GM12878 (cell line): ENCODE data around the gene EPHA1. TPM values are rescaled to one million over a fixed set of nuclear protein-coding genes. Genes with fewer than 3 reads are reported as not detected.

ENCODE experiments used
- ATAC-seq: fragments of 200-7000 bp; cut with Tn5 transposase; 3 replicates; pipeline ENCODE4 v1.9.1; 2020; ENCODE audit warnings: mild to moderate bottlenecking, moderate library complexity
- BruUV-seq: library from RNA; stranded (reverse); fragments of 400-500 nt; replicated peaks from 2 replicates; lab custom pipeline; 2021; lab: Mats Ljungman, UMichigan
- CTCF ChIA-PET: fragments of 300-600 bp; sonication (Branson Sonifier 250); formaldehyde crosslinking; extraction: SDS; loops from one replicate; lab custom pipeline; 2021; ENCODE audit warnings: inconsistent platforms; lab: Yijun Ruan, JAX
- POLR2A ChIA-PET: fragments of 350-600 bp; formaldehyde crosslinking; extraction: SDS; loops from one replicate; lab custom pipeline; 2021; ENCODE audit warnings: inconsistent platforms; lab: Charles Lee
- RAD21 ChIA-PET: fragments of 300-600 bp; sonication (Branson Sonifier 250); formaldehyde crosslinking; loops from one replicate; lab custom pipeline; 2023; ENCODE audit warnings: antibody characterized with exemption; ENCODE audit not compliant: unreplicated experiment; lab: Charles Lee
- SMC1A ChIA-PET: fragments of 300-600 bp; sonication (Branson Sonifier 250); formaldehyde crosslinking; loops from one replicate; lab custom pipeline; 2023; ENCODE audit not compliant: unreplicated experiment, uncharacterized antibody; lab: Charles Lee
- DNase-seq: peaks from one replicate; pipeline ENCODE4 v3.0.0-alpha.2; 2011; ENCODE audit warnings: low read depth, low spot score
- FAIRE-seq: peaks from 3 replicates; lab custom pipeline; 2011; peaks lifted over from hg19 to GRCh38; lab: Jason Lieb, UNC
- H2AFZ ChIP-seq: 2 replicates; pipeline ENCODE4 v1.6.0; 2011; ENCODE audit warnings: low read depth, low read length, control low read depth; ENCODE audit not compliant: control insufficient read depth
- H3K27ac ChIP-seq: 2 replicates; pipeline ENCODE4 v1.5.1; 2011; ENCODE audit warnings: control low read depth; ENCODE audit not compliant: control insufficient read depth, insufficient read depth
- H3K27me3 ChIP-seq, 2 experiments: replicated peaks in 1 of 2; 2 replicates each; pipeline versions ENCODE4 v1.6.0 to v1.6.1; 2011; ENCODE audit warnings: low read length in 1 of 2; ENCODE audit not compliant: control insufficient read depth in 2 of 2, insufficient read depth in 2 of 2
- H3K36me3 ChIP-seq, 2 experiments: 2 replicates each; pipeline ENCODE4 v1.5.1; 2011; ENCODE audit warnings: low read length in 1 of 2; ENCODE audit not compliant: control insufficient read depth in 2 of 2, insufficient read depth in 2 of 2
- H3K4me1 ChIP-seq: 2 replicates; pipeline ENCODE4 v1.6.1; 2011; ENCODE audit warnings: mild to moderate bottlenecking, low read length, moderate library complexity, mixed read lengths; ENCODE audit not compliant: control insufficient read depth, insufficient read depth
- H3K4me2 ChIP-seq: 2 replicates; pipeline ENCODE4 v1.6.0; 2011; ENCODE audit warnings: control low read depth; ENCODE audit not compliant: control insufficient read depth, insufficient read depth
- H3K4me3 ChIP-seq: fragments of 200-600 bp; sonication (generic); 2 replicates; pipeline ENCODE4 v1.5.1; 2016
- H3K79me2 ChIP-seq: 2 replicates; pipeline ENCODE4 v1.6.0; 2011; ENCODE audit warnings: low read length; ENCODE audit not compliant: control insufficient read depth, insufficient read depth
- H3K9ac ChIP-seq: 2 replicates; pipeline ENCODE4 v1.8.0; 2011; ENCODE audit warnings: low read length, control low read depth, mixed read lengths; ENCODE audit not compliant: control insufficient read depth, insufficient read depth
- H3K9me3 ChIP-seq: replicated peaks from 3 replicates; pipeline ENCODE4 v1.5.1; 2011; ENCODE audit warnings: mild to moderate bottlenecking, low read length; ENCODE audit not compliant: control insufficient read depth, insufficient read depth
- H4K20me1 ChIP-seq: 2 replicates; pipeline ENCODE4 v1.6.0; 2011; ENCODE audit not compliant: control insufficient read depth, insufficient read depth
- ASH2L ChIP-seq: fragments of 300-600, 200-600 bp; sonication (generic); IDR thresholded peaks from 2 replicates; pipeline ENCODE4 v1.6.1; 2017; ENCODE audit warnings: low read depth, mild to moderate bottlenecking, borderline replicate concordance
- ATF3 ChIP-seq: IDR thresholded peaks from 2 replicates; pipeline ENCODE4 v1.6.1; 2011; ENCODE audit warnings: low read depth, mild to moderate bottlenecking, low read length, moderate library complexity, borderline replicate concordance; ENCODE audit errors: extremely low read depth
- E4F1 ChIP-seq: fragments of 450-650 bp; IDR thresholded peaks from 2 replicates; pipeline ENCODE4 v1.6.1; 2018; ENCODE audit warnings: borderline replicate concordance, mild to moderate bottlenecking; ENCODE audit not compliant: partially characterized antibody
- FOS ChIP-seq: IDR thresholded peaks from 3 replicates; pipeline ENCODE4 v1.6.1; 2011; ENCODE audit warnings: borderline replicate concordance; ENCODE audit not compliant: insufficient read length; ENCODE audit errors: extremely low read depth
- GATAD2B ChIP-seq: fragments of 450-650 bp; conservative IDR thresholded peaks from 2 replicates; pipeline ENCODE4 v1.6.1; 2017; ENCODE audit warnings: low read depth, mild to moderate bottlenecking, moderate library complexity
- IKZF2 ChIP-seq, 2 experiments: fragments of 450-650 bp; IDR thresholded peaks; 2 replicates each; pipeline ENCODE4 v1.6.1; 2017; ENCODE audit warnings: mild to moderate bottlenecking in 2 of 2, moderate library complexity in 2 of 2
- MXI1 ChIP-seq: fragments of 150-350 bp; IDR thresholded peaks from 2 replicates; pipeline ENCODE4 v1.6.1; 2011; ENCODE audit warnings: low read depth, mild to moderate bottlenecking, inconsistent platforms, low read length, improper control_type of control experiment
- SMAD5 ChIP-seq: IDR thresholded peaks from 2 replicates; pipeline ENCODE4 v1.6.1; 2016; ENCODE audit warnings: antibody characterized with exemption, low read depth
- STAT3 ChIP-seq: IDR thresholded peaks from 2 replicates; pipeline ENCODE4 v1.6.1; 2011; ENCODE audit warnings: low read depth, low read length, improper control_type of control experiment
- TARDBP ChIP-seq: IDR thresholded peaks from 2 replicates; pipeline ENCODE4 v1.6.1; 2016; ENCODE audit warnings: borderline replicate concordance
- TBL1XR1 ChIP-seq: IDR thresholded peaks from 2 replicates; pipeline ENCODE4 v1.6.1; 2012; ENCODE audit warnings: low read depth, low read length, improper control_type of control experiment
- ZSCAN29 ChIP-seq: fragments of 450-650 bp; IDR thresholded peaks from 2 replicates; pipeline ENCODE4 v1.6.1; 2017; ENCODE audit warnings: mild to moderate bottlenecking, moderate library complexity
- WGBS: methylation state at CpG from one replicate; pipeline ENCODE4 v1.1.6; 2016; ENCODE audit warnings: low lambda C conversion rate; ENCODE audit not compliant: insufficient replicate concordance, insufficient coverage; ENCODE audit errors: missing lambda C conversion rate; 5-methylcytosine and 5-hydroxymethylcytosine counted together
- in situ Hi-C: fragments of 300-500 bp; cut with MboI; formaldehyde crosslinking; loops from 9 replicates; pipeline ENCODE4 v1.14.3; 2018; ENCODE audit warnings: mixed read lengths
- intact Hi-C: fragments of 100-400 bp; cut with micrococcal nuclease; formaldehyde crosslinking; loops from one replicate; pipeline ENCODE4 v1.14.2; 2022; ENCODE audit not compliant: unreplicated experiment
- polyA plus RNA-seq, 11 experiments: library from polyadenylated mRNA; depleted of rRNA in 4 of 11; unstranded in 6 of 11; stranded (reverse) in 5 of 11; fragments of >200 nt; fragmentation: Nextera tagmentation in 4 of 11; fragmentation: Illumina TruSeq in 1 of 11; extraction: Ambion mirVana in 4 of 11; extraction: Trizol in 1 of 11; gene quantifications; 1 replicate in 1 of 11; 2 replicates in 10 of 11; pipeline versions ENCODE4 v1.2.1 to v1.2.3, GENCODE V29; 2011 to 2016; ENCODE audit warnings: inconsistent platforms in 2 of 11, missing spikeins in 2 of 11, low read depth in 1 of 11
- total RNA-seq, 4 experiments: library from RNA; depleted of rRNA in 3 of 4; stranded (reverse); fragments of >200 nt in 3 of 4; fragmentation: Illumina TruSeq in 1 of 4; extraction: Trizol in 1 of 4; gene quantifications; 2 replicates each; pipeline versions ENCODE4 v1.2.1 to v1.2.3, GENCODE V29; 2013 to 2021
- TF ChIP-seq, protein P1 (sequence below): IDR thresholded peaks from 2 replicates; pipeline ENCODE4 v1.6.1; 2012; ENCODE audit warnings: low read depth, low read length, improper control_type of control experiment
- TF ChIP-seq, protein P2 (sequence below), 3 experiments: IDR thresholded peaks in 2 of 3; conservative IDR thresholded peaks in 1 of 3; 2 replicates each; pipeline ENCODE4 v1.5.1; 2011; ENCODE audit warnings: low read depth in 3 of 3, low read length in 3 of 3, mild to moderate bottlenecking in 3 of 3, control low read depth in 2 of 3, moderate library complexity in 2 of 3, inconsistent platforms in 1 of 3, mixed read lengths in 1 of 3; ENCODE audit not compliant: control insufficient read depth in 2 of 3, insufficient read depth in 1 of 3; ENCODE audit errors: extremely low read depth in 1 of 3

The EPHA1 gene
- total and polyA plus RNA-seq, 10 of the 15 experiments (the other 5 are each of a cell fraction or from before 2014, with no cell fraction given) = 0.11 to 0.35 (median 0.24) TPM; not detected in 6

DNA sequence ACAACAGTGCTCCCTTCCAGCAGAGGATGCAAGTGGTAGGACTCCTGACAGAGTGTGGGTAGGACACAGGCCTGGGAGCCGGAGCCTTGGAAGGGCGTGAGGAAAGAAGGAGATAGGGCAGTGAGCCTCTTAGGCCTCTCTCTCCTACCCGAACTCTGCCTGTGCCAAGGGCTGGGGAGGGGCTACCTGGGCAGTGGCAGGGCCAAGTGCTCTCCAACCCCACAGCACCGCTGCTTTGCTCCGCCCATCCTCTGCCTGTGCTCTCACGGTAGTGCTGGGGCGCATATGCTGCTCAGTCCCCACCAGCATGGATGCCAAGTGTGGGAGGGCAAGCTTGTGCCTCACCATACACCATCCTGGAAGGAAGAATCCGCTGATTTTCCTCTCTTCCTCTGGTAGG lies 53.7 kb downstream of the EPHA1 start:
- ATAC-seq (no peak), FAIRE-seq (no peak), DNase-seq (no peak)
- Histone ChIP-seq H4K20me1 (no peaks in the 10 kb centered on the region), H3K27me3 (peaks cover 2 to 3% of the 10 kb centered on the region in 2 experiments; a peak in 3 of 4 replicates), H3K4me3 (no peak overlapping the region), H3K4me2 (no peak overlapping the region), H3K9ac (no peak overlapping the region), H3K27ac (no peak overlapping the region), H3K4me1 (no peaks in the 10 kb centered on the region), H3K9me3 (no peaks in the 10 kb centered on the region), H3K79me2 (no peaks in the 10 kb centered on the region), H3K36me3 (no peaks in the 10 kb centered on the region), H2AFZ (no peak overlapping the region)
- ChIA-PET RAD21 (no interaction called here), POLR2A (no interaction called here), CTCF (no interaction called here), SMC1A (interaction anchor here (1.3 kb wide), 1 partner anchor 115 kb away, joined by 4 read pairs; no protein-coding TSS in a partner anchor)
- in situ Hi-C loops = no loop called here
- 45% methylated on average over 8 of the region's 8 CpGs for WGBS
- no peak for TF ChIP-seq TBL1XR1
- TF ChIP-seq SMAD5 = no peak
- TF ChIP-seq E4F1 = no peak
- TF ChIP-seq GATAD2B = no peak
- TF ChIP-seq ASH2L = no peak
- TF ChIP-seq, protein P1, sequence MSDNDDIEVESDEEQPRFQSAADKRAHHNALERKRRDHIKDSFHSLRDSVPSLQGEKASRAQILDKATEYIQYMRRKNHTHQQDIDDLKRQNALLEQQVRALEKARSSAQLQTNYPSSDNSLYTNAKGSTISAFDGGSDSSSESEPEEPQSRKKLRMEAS = no peak
- no peak for TF ChIP-seq ATF3
- TF ChIP-seq, protein P2, sequence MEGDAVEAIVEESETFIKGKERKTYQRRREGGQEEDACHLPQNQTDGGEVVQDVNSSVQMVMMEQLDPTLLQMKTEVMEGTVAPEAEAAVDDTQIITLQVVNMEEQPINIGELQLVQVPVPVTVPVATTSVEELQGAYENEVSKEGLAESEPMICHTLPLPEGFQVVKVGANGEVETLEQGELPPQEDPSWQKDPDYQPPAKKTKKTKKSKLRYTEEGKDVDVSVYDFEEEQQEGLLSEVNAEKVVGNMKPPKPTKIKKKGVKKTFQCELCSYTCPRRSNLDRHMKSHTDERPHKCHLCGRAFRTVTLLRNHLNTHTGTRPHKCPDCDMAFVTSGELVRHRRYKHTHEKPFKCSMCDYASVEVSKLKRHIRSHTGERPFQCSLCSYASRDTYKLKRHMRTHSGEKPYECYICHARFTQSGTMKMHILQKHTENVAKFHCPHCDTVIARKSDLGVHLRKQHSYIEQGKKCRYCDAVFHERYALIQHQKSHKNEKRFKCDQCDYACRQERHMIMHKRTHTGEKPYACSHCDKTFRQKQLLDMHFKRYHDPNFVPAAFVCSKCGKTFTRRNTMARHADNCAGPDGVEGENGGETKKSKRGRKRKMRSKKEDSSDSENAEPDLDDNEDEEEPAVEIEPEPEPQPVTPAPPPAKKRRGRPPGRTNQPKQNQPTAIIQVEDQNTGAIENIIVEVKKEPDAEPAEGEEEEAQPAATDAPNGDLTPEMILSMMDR (IDR thresholded peaks at IDR 0.05 in 2 of 3, conservative IDR thresholded peaks at IDR 0.05 in 1 of 3; ENCODE audit: control insufficient read depth in 2 of 3, extremely low read depth in 1 of 3, insufficient read depth in 1 of 3, low read depth in 3 of 3, low read length in 3 of 3) = no peak
- TF ChIP-seq MXI1 = no peak
- TF ChIP-seq IKZF2 (IDR thresholded peaks at IDR 0.05) = no peak
- TF ChIP-seq STAT3 = no peak
- TF ChIP-seq ZSCAN29 = no peak
- TF ChIP-seq TARDBP = no peak
- TF ChIP-seq FOS = no peak
- intact Hi-C loops = no loop called here
- BruUV-seq = no TSS peak
